HS-5 (cell line): ENCODE measurements around the gene TMEM62.
"Not testable (repeated sequence)": the region's sequence is repeated elsewhere in the genome, so short reads cannot be mapped to it uniquely, and the experiment has no call there.

Experiments
- DNase-seq: peaks from one replicate; pipeline ENCODE4 v3.0.0-alpha.2; 2012; ENCODE audit warnings: low read depth

The TMEM62 gene

DNA sequence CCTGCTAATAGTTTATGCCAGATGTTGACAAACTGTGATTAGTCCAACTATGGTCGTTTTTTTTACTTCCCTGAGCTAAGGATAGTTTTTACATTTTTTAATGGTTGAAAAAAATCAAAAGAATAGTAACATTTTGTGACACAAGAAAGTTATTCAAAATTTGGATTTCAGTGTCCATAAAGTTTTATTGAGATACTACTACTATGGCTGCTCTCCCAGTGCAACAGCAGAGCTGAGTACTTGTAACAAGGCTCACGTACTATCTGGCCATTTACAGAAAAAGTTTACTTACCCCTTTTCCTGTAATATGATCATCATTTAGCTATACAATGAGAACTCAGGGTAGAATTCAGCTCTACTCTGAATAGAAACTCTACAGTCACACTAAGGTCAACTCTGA, 11.5 kb upstream of the TMEM62 start:
- DNase-seq = no peak

DNA sequence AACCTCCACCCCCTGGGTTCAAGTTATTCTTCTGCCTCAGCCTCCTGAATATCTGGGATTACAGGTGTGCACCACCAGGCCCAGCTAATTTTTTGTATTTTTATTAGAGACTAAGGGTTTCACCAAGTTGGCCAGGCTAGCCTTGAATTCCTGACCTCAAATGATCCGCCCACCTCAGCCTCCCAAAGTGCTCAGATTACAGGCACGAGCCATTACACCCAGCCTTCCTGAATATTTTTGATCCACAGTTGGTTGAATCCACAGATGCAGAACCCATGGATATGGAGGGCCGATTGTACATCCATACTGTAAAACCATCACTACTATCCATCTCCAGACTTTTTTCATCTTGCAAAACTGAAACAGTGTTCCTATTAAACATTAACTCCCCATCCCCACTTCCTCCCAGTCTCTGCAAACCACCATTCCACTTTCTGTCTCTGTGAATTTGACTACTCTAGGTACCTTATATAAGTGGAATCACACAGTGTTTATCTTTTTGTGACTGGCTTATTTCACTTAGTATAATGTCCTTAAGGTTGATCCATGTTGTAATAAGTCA, 8.2 kb upstream of the TMEM62 start:
- no peak for DNase-seq

DNA sequence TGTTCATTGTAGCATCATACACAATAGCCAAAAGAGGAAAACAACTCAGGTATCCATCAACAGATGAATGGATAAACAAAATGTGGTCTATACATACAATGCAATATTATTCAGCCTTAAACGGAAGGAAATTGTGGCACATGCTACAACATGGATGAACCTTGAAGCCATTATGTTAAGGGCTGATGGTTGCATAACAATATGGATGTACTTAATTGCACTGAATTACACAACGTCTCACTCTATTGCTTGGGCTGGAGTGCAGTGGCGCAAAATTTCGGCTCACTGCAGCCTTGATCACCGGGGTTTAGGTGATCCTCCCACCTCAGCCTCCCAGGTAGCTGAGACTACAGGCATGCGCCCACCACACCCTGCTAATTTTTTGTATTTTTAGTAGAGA, 7.0 kb upstream of the TMEM62 start:
- no peak for DNase-seq

DNA sequence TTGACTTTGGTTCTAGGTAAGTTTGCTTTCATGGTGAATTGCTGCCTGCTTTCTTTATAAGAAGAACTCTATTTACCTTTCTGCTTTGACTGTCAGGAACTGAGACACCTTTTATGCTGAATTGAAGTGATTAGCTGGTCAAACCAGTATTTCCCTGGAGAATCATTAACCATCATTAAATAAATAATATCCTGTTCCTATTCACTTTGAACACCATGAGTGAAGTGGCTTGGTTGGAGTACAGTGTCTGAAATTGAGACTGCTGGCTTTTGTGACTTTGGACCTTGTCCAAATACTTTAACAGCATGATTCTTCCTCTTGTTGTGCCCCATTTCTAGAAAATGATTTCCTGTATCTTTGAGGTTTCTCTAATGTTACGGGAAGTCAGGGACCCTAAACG, 5.6 kb upstream of the TMEM62 start:
- DNase-seq = no peak

DNA sequence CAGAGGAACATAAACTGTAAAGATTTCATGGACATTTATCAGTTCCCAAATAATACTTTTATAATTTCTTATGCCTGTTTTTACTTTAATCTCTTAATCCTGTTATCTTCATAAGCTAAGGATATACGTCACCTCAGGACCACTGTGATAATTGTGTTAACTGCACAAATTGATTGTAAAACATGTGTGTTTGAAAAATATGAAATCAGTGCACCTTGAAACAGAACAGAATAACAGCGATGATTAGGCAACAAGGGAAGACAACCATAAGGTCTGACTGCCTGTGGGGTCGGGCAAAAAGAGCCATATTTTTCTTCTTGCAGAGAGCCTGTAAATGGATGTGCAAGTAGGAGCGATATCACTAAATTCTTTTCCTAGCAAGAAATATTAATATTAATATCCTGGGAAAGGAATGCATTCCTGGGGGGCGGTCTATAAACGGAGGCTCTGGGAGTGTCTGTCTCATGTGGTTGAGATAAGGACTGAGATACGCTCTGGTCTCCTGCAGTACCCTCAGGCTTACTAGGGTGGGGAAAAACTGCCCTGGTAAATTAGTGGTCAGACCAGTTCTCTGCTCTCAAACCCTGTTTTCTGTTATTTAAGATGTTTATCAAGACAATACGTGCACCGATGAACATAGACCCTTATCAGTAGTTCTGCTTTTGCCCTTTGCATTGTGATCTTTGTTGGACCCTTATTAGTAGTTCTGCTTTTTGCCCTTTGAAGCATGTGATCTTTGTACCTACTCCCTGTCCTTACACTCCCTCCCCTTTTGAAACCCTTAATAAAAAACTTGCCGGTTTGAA, 5.0 kb upstream of the TMEM62 start:
- DNase-seq = not testable (repeated sequence)

DNA sequence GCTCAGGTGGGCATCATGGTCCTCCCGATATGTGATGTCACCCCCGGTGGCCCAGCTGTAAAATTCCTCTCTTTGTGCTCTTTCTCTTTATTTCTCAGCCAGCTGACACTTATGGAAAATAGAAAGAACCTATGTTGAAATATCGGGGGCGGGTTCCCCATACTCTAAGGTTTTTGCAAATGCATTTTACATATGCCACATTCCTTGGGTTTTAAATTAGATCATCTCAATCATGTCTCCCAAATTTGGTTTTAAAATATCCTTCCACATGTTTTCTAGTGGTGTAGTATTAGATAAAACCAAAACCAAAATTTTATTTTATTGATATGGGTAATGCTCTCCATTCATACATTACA, 4.4 kb upstream of the TMEM62 start:
- no peak for DNase-seq

DNA sequence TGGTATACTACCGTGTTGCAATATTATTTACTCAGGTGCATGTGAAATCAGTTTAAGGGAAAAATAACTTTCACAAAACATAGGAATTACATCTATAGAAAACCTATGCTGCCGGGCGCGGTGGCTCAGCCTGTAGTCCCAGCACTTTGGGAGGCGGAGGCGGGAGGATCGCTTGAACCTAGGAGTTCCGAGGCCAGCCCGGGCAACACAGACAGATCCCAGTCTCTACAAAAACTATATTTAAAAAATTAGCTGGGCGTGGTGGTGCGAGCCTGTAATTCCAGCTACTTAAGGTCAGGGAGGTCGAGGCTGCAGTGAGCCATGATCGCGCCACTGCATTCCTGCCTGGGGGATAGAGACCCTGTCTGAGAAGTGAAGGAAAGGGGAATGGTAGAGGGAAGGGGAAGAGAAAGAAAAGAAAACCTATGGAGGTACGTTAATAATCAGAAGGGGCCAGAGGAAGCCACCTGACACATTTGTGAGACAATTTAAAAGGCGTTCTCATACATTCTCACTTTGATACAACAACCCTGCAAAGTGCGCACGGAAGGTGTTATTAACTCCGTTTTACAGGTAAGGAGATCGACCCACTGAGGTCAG, 456 bp upstream of the TMEM62 start:
- no peak for DNase-seq

DNA sequence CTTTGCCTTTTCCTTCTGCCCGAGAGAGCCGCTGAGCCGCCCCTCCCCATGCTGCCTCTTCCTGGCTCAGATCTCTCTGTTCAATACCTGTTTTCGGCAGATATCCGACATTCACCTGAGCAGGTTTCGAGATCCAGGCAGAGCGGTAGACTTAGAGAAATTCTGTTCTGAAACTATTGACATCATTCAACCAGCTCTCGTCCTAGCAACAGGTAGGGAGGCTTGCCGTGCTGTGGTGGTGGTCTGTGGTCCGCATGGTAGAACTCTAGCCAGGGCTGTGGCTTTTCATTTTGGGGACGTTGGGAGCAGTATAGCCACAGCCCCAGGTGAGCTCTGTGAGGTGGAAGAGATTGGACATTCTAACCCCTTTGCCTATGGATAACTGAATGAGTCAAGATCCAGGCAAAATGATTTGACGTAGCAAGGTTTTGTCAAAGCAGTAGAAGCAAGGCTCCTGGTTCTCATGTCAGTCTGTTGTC, 810 bp downstream of the TMEM62 start:
- no peak for DNase-seq

DNA sequence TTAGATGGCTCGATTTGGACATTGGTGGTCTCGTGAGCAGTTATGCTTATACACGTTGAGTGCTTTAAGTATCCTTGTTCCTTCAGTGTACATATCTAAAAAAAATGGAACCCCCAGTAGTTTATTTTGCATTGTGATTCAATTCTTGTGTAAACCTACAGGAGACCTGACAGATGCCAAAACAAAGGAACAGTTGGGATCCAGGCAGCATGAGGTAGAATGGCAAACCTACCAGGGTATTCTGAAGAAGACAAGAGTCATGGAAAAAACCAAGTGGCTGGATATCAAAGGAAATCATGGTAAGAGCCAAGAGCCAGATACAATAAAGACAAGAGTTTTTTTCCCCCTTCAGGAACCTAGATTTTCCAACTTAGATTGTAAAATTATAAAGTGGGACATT, 2.0 kb downstream of the TMEM62 start:
- DNase-seq = no peak

DNA sequence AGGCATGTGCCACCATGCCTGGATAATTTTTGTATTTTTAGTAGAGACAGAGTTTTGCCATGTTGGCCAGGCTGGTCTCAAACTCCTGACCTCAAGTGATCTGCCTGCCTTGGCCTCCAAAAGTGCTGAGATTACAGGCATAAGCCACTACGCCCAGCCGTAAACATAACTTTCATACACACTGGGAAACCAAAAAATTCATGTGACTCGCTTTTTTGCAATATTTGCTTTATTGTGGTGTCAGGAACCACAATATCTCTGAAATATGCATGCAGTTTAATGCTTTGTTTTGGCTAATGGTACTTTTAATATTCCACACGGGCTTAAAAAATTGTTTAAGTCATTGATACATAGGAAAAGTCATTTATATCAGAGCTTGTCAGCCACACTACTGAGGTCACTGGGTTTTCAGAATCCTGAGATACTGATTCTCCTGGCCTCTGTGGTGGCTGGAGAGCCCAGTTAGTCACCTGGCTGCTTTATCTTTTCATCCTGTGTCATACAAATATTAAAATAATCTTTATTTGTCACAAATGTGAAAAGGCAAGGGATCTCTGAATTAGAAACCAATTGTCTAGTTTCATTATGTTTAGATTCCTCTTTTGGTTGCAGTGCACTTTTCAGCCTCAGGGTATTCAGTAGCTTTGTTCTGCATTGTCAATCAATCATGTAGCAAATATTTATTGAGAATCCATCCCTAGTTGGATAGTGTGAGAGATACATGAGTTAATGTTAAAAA, 10.0 kb downstream of the TMEM62 start:
- DNase-seq = no peak

DNA sequence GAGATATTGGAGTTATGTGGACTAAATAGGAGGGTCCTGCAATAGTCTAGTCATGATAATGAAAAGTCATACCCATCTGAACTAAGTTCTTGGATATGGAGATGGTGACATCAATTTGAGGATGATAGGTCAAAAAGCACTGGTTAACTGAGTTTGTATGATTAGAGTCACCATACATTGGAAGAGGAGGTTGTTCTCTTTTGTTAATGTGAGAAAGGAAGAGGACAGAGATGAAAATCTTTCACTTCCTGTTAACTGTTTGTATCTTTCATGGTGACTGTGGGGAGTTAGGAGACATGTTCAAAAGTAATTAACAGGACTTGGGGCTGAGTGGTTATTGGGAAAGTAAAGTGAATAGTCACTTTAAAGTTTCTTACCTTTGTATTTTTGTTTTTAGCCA, 11.1 kb downstream of the TMEM62 start:
- DNase-seq = no peak

DNA sequence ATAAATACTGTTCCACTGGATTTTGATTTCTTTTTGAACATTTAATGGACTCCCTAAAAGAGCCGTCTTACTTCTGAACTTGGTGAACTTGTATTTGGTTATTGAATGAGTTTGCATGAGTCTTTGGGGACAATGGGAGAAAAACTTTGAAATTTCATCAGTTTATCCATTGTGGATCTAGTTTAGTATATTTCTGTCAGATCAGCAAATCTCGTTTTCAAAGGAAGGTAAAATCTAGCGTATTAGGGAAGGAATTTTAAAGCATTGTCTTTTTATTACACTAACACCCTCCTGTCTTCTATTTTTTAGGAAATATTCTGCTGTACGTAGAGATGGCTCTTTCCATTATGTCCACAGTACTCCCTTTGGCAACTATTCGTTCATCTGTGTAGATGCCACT, 12.8 kb downstream of the TMEM62 start:
- no peak for DNase-seq

DNA sequence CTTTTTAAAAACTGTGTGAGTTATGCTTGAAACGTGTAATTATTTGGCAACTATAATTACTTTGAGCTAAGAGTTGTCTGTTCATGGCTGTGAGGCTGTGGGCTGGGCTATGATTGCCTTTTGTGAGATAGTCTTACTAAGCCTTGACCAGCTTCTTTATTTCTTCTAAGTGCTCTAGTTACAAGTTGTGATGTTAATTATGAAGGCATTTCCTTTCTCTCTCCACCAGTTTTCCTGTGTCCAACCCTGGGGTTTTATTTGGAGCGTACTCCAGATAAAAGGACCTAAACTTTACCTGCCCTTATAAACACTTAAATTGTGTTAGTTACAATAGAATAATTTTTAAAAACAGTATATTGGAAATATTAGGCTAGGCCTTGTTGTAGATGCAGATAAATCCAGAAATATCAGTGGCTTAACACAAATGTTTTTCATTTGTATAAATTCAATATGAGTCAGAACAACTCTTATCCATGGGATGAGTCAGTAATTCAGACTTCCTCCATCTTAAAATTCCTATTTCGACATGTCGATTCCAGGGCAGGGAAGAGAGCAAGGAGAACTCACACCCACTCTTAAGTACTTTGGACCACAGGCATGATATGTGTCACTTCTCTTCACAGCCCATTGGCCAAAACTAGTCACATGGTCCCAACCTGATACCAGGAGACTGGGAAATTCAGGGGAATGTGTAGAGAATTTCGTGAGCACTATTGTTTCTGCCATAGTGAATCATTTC, 17.0 kb downstream of the TMEM62 start:
- DNase-seq = peak; percentile 99

DNA sequence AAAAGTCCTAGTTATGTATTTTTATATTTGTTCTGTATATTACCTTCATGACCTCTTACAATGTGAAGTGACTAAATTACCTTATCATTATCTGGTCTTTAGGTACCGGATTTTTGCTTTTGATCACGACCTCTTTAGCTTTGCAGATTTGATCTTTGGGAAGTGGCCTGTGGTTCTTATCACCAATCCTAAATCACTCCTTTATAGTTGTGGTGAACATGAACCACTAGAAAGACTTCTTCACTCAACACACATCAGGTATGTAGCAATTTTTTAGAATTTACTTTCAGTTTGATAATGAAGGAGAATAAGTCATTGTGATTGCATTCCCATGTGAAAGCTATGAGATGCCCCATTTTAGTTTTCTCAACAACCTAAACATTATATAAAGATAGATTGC, 18.3 kb downstream of the TMEM62 start:
- DNase-seq = no peak

DNA sequence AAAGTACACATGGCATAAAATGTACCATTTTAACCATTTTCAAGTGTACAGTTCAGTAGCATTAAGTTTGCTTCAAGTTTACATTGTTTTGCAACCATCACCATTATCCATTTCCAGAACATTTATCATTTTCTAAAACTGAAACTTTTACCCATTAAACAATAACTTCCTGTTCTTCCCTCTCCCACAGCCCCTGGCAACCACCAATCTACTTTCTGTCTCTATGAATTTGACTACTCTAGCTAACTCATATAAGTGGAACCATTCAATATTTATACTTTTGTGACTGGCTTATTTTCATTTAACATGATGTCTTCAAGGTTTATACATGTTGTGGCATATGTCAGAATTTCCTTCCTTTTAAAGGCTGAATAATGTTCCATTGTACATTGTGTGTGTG, 19.9 kb downstream of the TMEM62 start:
- no peak for DNase-seq

DNA sequence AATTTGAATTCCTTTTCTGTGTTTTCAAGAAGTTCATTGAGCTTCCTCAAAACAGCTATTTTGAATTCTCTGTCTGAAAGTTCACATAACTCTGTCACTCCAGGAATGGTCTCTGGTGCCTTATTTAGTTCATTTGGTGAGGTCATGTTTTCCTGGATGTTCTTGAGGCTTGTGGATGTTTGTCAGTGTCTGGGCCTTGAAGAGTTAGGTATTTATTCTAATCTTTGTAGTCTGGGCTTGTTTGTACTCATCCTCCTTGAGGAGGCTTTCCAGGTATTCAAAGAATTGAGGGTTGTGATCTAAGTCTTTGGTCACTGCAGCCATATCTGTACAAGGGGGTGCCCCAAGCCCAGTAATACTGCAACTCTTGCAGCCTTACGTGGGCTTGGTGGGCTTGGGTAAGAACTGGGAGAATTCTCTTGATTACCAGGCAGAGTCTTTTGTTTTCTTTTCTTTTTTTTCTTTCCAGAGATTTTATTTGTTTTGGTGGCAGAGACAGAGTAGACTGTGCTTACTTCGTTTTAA, 32.5 kb downstream of the TMEM62 start:
- DNase-seq = no peak

DNA sequence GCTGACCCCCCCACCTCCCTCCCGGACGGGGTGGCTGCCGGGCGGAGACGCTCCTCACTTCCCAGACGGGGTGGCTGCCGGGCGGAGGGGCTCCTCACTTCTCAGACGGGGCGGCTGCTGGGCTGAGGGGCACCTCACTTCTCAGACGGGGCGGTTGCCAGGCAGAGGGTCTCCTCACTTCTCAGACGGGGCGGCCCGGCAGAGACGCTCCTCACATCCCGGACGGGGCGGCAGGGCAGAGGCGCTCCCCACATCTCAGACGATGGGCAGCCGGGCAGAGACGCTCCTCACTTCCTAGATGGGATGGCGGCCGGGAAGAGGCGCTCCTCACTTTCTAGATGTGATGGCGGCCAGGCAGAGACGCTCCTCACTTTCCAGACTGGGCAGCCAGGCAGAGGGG, 33.9 kb downstream of the TMEM62 start:
- not testable (repeated sequence) for DNase-seq

DNA sequence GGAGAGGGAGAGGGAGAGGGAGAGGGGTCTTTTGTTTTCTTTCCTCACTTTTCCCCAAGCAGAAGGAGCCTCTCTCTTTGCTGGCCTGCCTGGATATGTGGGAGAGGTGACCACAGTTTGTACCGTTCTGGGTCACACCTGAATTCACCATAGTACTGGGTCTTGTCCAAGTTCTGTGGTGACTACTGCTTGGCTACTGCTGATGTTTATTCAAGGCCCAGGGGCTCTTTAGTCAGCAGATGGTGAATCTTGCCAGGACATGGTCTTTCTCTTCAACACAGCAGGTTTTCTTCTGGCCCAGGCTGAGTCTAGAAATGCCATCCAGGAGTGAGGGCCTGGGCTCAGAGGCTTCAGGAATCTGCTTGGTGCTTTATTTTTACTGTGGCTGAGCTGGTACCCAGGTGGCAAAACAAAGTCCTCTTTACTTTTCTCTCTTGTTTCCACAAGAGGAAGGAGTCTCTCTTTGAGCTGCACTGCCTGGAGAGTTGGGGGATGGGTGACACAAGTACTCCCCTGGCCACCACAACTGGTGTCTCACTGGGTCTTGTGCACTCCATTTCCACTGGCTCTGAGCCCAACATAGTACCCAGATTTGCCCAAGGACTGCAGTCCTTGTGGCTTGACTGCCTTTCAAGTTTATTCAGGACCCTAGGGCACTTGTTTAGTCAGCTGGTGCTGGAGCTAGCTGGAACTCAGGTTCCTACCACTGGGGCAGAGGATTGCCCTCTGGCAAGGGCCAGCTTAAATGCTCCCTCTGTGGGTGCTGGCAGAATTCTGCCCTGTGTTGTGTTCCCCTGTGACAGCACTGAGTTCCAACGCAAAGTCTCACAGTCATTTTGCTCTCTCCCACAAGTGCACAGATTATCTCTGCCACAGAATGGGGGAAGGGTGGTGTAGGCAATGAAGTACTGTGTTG, 35.1 kb downstream of the TMEM62 start:
- no peak for DNase-seq

DNA sequence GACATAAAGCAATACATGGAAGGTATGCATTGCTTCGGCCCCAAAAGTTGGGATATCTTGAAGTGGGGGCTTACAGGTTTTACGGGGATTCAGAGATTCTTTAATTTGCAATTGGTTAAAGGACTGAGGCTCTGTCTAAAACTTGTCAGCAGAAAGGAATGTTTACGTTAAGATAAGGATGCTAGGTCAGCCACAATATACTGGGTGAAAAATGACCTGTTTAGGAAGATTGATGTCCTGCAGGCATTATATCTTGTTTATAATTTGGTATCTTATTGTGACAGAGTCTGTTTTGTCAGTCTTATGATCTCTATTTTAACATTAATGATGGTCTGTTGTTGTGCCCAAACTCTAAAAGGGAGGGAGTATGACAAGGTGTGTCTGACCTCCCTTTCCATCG, 36.5 kb downstream of the TMEM62 start:
- no peak for DNase-seq

DNA sequence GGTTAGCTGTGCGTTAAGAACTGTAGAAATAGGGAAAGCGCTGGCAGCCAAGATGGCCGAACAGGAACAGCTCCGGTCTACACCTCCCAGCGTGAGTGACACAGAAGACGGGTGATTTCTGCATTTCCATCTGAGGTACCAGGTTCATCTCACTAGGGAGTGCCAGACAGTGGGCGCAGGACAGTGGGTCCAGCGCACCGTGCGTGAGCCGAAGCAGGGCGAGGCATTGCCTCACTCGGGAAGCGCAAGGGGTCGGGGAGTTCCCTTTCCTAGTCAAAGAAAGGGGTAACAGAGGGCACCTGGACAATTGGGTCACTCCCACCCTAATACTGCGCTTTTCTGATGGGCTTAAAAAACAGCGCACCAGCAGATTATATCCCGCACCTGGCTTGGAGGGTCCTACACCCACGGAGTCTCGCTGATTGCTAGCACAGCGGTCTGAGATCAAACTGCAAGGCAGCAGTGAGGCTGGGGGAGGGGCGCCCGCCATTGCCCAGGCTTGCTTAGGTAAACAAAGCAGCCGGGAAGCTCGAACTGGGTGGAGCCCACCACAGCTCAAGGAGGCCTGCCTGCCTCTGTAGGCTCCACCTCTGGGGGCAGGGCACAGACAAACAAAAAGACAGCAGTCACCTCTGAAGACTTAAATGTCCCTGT, 42.4 kb downstream of the TMEM62 start:
- DNase-seq = not testable (repeated sequence)
